Thyroid gland (tissue), 4 donors: ENCODE measurements around the gene TRIP12. TPM values are rescaled to one million over a fixed set of nuclear protein-coding genes. Genes with fewer than 3 reads are reported as not detected.
"Not testable (repeated sequence)": the region's sequence is repeated elsewhere in the genome, so short reads cannot be mapped to it uniquely, and the experiment has no call there.

ENCODE experiments used
- DNase-seq, 2 donors: peaks; one replicate each; pipeline ENCODE4 v3.0.0-alpha.2; 2019
- H3K27ac ChIP-seq, 3 donors: fragments of 200-600 bp; sonication (generic); 1 replicate in 2 of 3; 2 replicates in 1 of 3; pipeline ENCODE4 v1.5.1; 2016 to 2019; ENCODE audit warnings: mild to moderate bottlenecking in 1 of 3, moderate library complexity in 1 of 3
- H3K27me3 ChIP-seq: fragments of 200-600 bp; sonication (generic); one replicate; pipeline ENCODE4 v1.5.1; 2019
- H3K36me3 ChIP-seq, 2 donors: fragments of 200-600 bp; sonication (generic); one replicate each; pipeline ENCODE4 v1.5.1; 2016 to 2019
- H3K4me1 ChIP-seq, 2 donors: fragments of 200-600 bp; sonication (generic); one replicate each; pipeline ENCODE4 v1.5.1; 2017 to 2019
- H3K4me3 ChIP-seq, 3 donors: fragments of 200-600 bp; sonication (generic); replicated peaks in 1 of 3; 1 replicate in 2 of 3; 2 replicates in 1 of 3; pipeline ENCODE4 v1.5.1; 2016; ENCODE audit warnings: mild to moderate bottlenecking in 1 of 3
- H3K9me3 ChIP-seq: fragments of 200-600 bp; sonication (generic); one replicate; pipeline ENCODE4 v1.5.1; 2017
- CTCF ChIP-seq, 6 experiments: fragments of 200-600 bp in 3 of 6; fragments of 450-650 bp in 3 of 6; sonication (generic) in 3 of 6; IDR thresholded peaks; one replicate each; pipeline ENCODE4 v1.5.1; 2016 to 2019; ENCODE audit warnings: antibody characterized with exemption in 6 of 6, mild to moderate bottlenecking in 2 of 6, inconsistent platforms in 1 of 6, moderate library complexity in 1 of 6
- POLR2A ChIP-seq, 2 donors: fragments of 450-650 bp; IDR thresholded peaks; one replicate each; pipeline ENCODE4 v1.6.1; 2017; ENCODE audit warnings: antibody characterized with exemption in 2 of 2, mild to moderate bottlenecking in 2 of 2, moderate library complexity in 1 of 2
- WGBS, 2 donors: methylation state at CpG; one replicate each; pipeline ENCODE4 v1.1.5; 2017; 5-methylcytosine and 5-hydroxymethylcytosine counted together
- intact Hi-C: fragments of 100-400 bp; cut with DNase I; formaldehyde crosslinking; loops from one replicate; pipeline ENCODE4 v1.15.1; 2023
- total RNA-seq, 4 donors: library from RNA; depleted of rRNA; stranded (reverse); fragments of >200 nt; gene quantifications; one replicate each; pipeline ENCODE4 v1.2.3, GENCODE V29; 2016

The TRIP12 gene
- total RNA-seq, 4 donors from 2014 or later: 155 to 273 (median 184) TPM

- Histone ChIP-seq H3K4me3 (no peak overlapping the region), H3K4me1 (no peaks in the 10 kb centered on the region), H3K36me3 (no peaks in the 10 kb centered on the region), H3K27me3 (no peaks in the 10 kb centered on the region), H3K27ac (no peak overlapping the region), H3K9me3 (no peaks in the 10 kb centered on the region)
- intact Hi-C loops: no loop called here
- no peak for DNase-seq
- TF ChIP-seq CTCF (IDR thresholded peaks at IDR 0.05) (no peak), POLR2A (IDR thresholded peaks at IDR 0.05) (no peak)
Measured at GRCh38 chr2:229728370-229728769, 193.4 kb downstream of the TRIP12 start.

- Histone ChIP-seq H3K4me3 (no peak overlapping the region), H3K27me3 (no peaks in the 10 kb centered on the region), H3K4me1 (no peaks in the 10 kb centered on the region), H3K36me3 (no peaks in the 10 kb centered on the region), H3K27ac (no peak overlapping the region), H3K9me3 (no peaks in the 10 kb centered on the region)
- WGBS, 2 donors: 90% methylated on average over 2 of the region's 2 CpGs; no CpG with 5 or more reads in 1 of the 2 donors
- TF ChIP-seq POLR2A (IDR thresholded peaks at IDR 0.05): no peak
- no peak for TF ChIP-seq CTCF (IDR thresholded peaks at IDR 0.05)
- DNase-seq: no peak
- intact Hi-C loops: no loop called here
Measured at GRCh38 chr2:229726643-229727042, 195.2 kb downstream of the TRIP12 start.

- H3K36me3 ChIP-seq: no peaks in the 10 kb centered on the region
- intact Hi-C loops: no loop called here
- no peaks in the 10 kb centered on the region for H3K9me3 ChIP-seq
- no peak overlapping the region for H3K27ac ChIP-seq
- 75 to 78% methylated on average over 7 of the region's 7 CpGs for WGBS, 2 donors
- no peak overlapping the region for H3K4me3 ChIP-seq
- DNase-seq: no peak
- TF ChIP-seq POLR2A (IDR thresholded peaks at IDR 0.05): no peak
- TF ChIP-seq CTCF (IDR thresholded peaks at IDR 0.05): no peak
- H3K4me1 ChIP-seq: no peaks in the 10 kb centered on the region
- no peaks in the 10 kb centered on the region for H3K27me3 ChIP-seq
Measured at GRCh38 chr2:229725716-229726574, 195.9 kb downstream of the TRIP12 start.

- H3K27ac ChIP-seq, H3K9me3 ChIP-seq, H3K36me3 ChIP-seq, DNase-seq, H3K27me3 ChIP-seq, intact Hi-C loops, H3K4me1 ChIP-seq, H3K4me3 ChIP-seq: not testable (repeated sequence)
- 87 to 92% methylated on average over 3 of the region's 3 CpGs for WGBS, 2 donors
Measured at GRCh38 chr2:229723192-229723591, 198.6 kb downstream of the TRIP12 start.

- Histone ChIP-seq H3K27me3 (peaks cover 10% of the 10 kb centered on the region), H3K9me3 (no peaks in the 10 kb centered on the region), H3K4me1 (peaks cover 0 to 2% of the 10 kb centered on the region in 2 donors), H3K27ac (no peak overlapping the region), H3K4me3 (no peak overlapping the region), H3K36me3 (no peaks in the 10 kb centered on the region)
- intact Hi-C loops: no loop called here
- TF ChIP-seq POLR2A (IDR thresholded peaks at IDR 0.05) (no peak), CTCF (IDR thresholded peaks at IDR 0.05) (no peak)
- WGBS, 2 donors: 78 to 80% methylated on average over 3 of the region's 3 CpGs
- DNase-seq: no peak
Measured at GRCh38 chr2:229719926-229720647, 201.7 kb downstream of the TRIP12 start.
